GM10266 (cell line): ENCODE measurements around the gene RPS2.

Source experiments
- DNase-seq: peaks from one replicate; pipeline ENCODE4 v3.0.0; 2012; ENCODE audit errors: extremely low spot score
- TF ChIP-seq, protein P1 (sequence below): IDR thresholded peaks from 2 replicates; pipeline ENCODE4 v1.5.1; 2012; ENCODE audit warnings: mild to moderate bottlenecking, low read depth; ENCODE audit not compliant: control insufficient read depth, insufficient read depth; ENCODE audit errors: missing control alignments

Gene RPS2

DNA sequence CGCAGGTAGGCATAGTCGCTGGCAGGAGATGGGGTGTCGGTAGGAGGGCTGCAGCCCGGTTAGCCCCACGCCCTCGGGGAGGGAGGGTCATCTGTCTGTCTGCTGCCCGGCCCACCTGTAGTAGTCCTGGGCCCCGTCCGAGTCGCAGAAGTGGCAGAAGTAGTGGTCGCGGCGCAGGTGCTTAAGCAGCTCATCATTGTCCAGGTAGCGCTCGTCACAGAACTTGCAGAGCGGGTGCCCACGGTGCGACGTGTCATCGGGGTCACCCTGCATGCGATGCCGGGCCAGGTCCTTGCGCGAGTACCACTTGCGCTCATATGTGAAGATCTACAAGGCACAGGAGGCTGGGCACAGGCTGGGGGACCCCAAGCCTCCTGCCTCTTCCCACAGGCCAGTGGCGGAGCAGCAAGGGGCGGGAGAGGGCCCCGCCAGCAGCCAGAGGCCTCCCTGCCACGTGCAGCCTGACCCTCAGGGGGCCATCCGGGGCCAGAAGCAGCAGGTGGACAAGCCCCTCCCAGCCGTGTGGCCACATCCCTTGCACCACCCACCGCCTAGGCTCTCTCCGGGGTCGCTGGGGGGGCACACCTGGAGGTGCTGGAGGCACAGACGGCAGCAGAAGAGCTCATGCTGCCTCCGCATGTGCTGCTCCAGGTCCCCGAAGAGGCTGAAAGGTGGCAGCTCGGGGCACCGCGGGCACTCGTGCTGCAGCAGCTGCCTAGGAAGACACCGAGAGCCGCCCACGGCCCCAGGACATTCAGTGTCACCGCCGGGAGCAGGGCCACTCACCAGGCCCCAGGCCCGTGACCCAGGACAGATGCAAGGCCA, 38.0 kb upstream of the RPS2 start:
- no peak for DNase-seq
- TF ChIP-seq, protein P1, sequence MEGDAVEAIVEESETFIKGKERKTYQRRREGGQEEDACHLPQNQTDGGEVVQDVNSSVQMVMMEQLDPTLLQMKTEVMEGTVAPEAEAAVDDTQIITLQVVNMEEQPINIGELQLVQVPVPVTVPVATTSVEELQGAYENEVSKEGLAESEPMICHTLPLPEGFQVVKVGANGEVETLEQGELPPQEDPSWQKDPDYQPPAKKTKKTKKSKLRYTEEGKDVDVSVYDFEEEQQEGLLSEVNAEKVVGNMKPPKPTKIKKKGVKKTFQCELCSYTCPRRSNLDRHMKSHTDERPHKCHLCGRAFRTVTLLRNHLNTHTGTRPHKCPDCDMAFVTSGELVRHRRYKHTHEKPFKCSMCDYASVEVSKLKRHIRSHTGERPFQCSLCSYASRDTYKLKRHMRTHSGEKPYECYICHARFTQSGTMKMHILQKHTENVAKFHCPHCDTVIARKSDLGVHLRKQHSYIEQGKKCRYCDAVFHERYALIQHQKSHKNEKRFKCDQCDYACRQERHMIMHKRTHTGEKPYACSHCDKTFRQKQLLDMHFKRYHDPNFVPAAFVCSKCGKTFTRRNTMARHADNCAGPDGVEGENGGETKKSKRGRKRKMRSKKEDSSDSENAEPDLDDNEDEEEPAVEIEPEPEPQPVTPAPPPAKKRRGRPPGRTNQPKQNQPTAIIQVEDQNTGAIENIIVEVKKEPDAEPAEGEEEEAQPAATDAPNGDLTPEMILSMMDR = no peak

DNA sequence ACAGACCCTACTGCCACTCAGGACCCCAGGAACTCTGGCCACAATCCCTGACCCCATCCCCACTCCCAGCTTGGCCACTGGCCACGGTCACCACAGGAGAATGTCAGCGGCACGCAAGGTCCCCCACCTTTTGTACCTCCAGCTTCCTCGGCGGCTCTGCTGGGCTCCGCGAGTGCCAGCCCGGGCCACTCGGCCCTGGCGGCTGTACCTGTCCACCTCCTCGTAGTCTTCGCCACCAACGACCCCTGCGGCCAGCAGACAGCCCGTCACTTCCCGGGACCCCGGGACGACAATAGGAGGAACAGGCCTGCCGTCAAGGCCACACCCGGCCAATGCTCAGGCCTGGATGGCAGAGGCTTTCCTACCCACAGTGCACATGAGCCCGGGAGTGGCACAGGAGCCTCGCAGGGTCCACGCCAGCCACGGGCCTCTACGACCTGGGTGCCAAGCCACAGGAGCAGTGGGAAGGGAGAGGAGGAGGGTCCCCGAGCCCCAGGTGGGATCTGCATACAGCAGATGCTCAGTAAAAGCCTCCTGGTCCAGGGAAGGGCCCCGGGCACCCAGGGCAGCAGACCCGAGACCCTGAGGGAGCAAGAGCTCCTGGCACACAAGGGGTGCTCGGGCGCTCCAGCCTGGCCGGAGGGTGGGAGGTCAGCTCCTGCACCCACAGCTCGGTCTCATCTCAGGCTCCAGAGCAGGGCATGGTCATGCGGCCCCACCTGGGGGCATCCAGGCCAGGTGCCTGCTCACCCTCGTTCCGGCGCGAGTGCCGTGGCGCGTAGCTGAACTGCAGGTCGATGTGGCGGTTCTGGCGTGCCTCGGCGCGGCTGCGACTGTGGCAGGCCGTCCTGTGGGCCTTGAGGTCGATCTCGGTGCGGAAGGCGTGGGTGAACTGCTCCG, 37.1 kb upstream of the RPS2 start:
- no peak for DNase-seq
- TF ChIP-seq, protein P1 = no peak

DNA sequence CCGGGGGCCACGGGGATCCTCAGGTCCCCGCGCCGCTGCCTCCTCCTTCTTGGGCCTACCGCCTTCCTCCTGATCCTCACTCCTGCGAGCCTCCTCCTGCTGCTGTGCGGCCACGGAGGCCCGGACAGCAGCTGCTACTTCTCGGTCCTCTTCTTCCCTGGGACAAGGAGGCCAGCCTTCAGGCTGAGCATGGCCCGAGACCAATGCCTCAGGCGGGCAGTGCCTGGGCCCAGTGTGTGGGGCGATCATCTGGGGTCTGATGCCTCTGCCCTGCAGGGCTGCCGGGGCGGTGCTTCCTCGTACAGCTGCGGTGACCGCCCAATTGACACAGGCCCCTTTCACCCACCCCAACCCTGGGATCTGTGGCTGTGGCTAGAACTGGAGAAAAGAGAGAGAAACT, 36.4 kb upstream of the RPS2 start:
- TF ChIP-seq, protein P1 = no peak

DNA sequence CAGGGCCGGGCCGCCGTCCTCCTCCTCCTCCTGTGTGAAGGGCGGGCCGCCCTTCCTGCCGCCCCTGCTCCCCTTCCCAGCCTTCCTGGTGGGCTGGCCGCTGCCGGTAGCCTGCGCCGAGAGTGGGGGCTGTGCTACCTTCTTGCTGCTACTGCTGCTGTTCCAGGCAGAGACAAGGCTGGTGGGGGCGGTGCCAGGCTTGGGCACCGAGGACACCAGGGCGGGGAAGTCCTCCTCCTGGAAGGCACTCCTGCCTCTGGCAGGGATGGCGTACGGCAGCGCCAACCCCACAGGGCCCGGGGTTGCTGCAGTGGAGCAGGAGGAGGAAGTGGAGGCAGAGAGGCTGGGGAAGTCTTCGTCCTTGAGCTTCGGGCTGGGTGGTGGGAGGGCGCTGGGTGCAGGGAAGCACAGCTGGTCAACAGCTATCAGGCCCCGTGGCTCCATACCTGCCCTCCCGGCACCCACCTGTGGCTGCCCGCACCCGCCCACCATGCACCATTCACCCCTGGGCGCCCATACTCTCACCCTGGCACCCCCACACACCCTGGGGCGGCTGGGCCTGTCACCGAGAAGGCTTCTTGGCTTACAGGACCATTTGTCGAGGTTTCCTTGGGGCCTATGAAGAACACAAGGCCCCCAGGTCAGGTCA, 35.4 kb upstream of the RPS2 start:
- DNase-seq = no peak
- TF ChIP-seq, protein P1 = no peak

More for the DNA sequence above, 36.4 kb upstream of the RPS2 start:
- DNase-seq = no peak

DNA sequence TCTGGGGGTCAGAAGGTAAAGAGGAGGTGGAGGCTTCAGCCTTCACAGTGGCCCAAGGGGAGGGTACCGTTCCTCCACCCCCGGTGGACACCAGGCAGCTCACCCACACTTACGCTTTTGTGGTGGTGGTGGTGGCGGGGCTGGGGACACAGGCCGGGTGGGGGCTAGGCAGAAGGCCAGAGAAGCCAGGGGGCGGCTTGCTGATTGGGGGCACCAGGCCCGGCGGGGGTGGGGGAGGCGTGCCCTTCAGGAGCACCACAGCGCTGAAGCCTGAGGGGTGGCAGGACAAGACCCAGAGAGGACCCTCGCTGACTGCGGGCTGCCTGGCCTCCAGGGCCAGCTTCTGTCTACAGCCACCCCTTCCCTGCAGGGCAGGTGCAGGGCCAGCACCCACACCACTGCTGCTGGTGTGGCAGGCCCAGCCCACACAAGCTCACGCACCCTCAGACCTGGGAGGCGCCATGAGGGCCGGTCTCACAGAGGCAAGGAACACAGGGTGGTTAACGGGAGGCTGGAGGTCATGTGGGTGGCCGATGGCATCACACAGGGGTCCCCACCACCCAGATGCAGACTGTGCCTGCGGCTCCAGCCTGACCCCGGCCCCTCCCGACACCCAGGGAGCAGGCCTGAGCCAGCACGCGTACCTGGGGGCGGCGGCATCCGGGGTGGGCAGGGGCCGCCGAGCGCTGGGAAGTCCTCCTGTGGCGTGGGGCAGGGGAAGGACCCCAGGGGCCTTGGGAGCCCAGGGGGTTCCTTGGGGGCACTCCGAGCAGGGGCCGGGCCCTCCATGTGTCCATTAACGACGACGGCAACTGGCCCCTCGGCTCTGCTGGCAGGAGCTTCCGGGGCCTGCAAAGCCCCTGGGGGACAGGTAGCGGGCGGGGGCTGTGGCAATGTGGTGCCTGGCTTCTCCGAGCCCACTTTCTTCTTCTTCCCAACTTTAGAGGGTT, 34.5 kb upstream of the RPS2 start:
- DNase-seq = no peak

DNA sequence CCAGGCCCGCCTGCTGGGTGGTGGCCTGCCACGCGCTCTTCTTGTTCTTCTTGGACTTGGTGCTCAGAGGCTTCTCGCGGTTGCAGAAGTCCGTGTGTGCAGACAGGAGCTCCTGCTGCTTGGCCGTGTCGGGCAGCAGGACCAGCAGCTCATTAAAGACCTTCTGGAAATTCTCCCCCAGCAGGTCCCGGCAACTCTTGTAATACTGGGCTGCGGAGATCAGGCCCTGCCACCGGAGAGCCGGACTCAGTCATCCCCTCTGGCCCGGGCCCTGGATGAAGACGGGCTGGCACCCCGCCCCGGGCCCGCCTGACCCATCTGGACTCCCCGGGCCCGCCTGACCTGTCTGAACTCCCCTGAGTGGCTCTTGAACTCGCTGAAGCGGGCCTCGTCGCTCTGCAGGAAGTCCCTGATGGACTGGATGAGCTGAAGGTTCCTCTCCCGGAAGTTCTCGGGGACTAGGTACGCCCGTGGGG, 33.8 kb upstream of the RPS2 start:
- no peak for DNase-seq
- TF ChIP-seq, protein P1 = no peak

More for the DNA sequence above, 34.5 kb upstream of the RPS2 start:
- TF ChIP-seq, protein P1 = no peak
